ENCODE measurements around the gene MAPK11.

DNA sequence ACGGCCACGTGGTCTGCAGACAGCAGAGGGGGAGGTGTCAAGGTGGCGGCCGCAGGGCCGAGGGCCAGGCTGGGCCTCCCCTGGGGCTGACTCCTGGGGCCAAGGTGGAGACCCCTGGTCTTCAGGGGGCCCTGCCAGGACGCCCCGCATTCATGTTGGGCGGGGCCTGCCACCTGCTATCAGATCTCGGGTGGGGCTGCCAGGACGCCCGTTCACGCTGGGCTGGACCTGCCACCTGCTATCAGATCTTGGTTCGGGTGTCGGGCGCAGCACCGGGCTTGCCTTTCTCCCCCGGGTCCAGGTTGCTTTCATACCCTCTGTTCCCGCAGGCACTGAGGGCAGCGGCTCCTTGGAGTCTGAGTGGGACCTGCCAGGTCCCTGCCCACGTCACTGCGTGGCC lies 16.1 kb upstream of the MAPK11 start:
- TF ChIP-seq YY1 (IDR thresholded peaks at IDR 0.05; ENCODE audit: borderline replicate concordance in 1 of 3, control insufficient read depth in 1 of 3, extremely low read depth in 1 of 3, insufficient read depth in 3 of 3, insufficient read length in 1 of 3, insufficient replicate concordance in 2 of 3, low read depth in 1 of 3, low read length in 2 of 3): no peak
- TF ChIP-seq CTCF (IDR thresholded peaks at IDR 0.05 in 2 of 3, conservative IDR thresholded peaks at IDR 0.05 in 1 of 3; ENCODE audit: insufficient read depth in 2 of 3, low read depth in 1 of 3, low read length in 3 of 3): no peak
- TF ChIP-seq, protein P1, sequence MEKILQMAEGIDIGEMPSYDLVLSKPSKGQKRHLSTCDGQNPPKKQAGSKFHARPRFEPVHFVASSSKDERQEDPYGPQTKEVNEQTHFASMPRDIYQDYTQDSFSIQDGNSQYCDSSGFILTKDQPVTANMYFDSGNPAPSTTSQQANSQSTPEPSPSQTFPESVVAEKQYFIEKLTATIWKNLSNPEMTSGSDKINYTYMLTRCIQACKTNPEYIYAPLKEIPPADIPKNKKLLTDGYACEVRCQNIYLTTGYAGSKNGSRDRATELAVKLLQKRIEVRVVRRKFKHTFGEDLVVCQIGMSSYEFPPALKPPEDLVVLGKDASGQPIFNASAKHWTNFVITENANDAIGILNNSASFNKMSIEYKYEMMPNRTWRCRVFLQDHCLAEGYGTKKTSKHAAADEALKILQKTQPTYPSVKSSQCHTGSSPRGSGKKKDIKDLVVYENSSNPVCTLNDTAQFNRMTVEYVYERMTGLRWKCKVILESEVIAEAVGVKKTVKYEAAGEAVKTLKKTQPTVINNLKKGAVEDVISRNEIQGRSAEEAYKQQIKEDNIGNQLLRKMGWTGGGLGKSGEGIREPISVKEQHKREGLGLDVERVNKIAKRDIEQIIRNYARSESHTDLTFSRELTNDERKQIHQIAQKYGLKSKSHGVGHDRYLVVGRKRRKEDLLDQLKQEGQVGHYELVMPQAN (IDR thresholded peaks at IDR 0.05; ENCODE audit: borderline replicate concordance): no peak
- TF ChIP-seq RFX7 (CRISPR knock-in tag; IDR thresholded peaks at IDR 0.05): no peak
- no peak for TF ChIP-seq YBX1 (IDR thresholded peaks at IDR 0.05)
- TF ChIP-seq, protein P2, sequence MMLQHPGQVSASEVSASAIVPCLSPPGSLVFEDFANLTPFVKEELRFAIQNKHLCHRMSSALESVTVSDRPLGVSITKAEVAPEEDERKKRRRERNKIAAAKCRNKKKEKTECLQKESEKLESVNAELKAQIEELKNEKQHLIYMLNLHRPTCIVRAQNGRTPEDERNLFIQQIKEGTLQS (IDR thresholded peaks at IDR 0.05): no peak
- TF ChIP-seq, protein P2 (CRISPR knock-in tag; conservative IDR thresholded peaks at IDR 0.05): no peak
- TF ChIP-seq, protein P3, sequence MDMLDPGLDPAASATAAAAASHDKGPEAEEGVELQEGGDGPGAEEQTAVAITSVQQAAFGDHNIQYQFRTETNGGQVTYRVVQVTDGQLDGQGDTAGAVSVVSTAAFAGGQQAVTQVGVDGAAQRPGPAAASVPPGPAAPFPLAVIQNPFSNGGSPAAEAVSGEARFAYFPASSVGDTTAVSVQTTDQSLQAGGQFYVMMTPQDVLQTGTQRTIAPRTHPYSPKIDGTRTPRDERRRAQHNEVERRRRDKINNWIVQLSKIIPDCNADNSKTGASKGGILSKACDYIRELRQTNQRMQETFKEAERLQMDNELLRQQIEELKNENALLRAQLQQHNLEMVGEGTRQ (CRISPR knock-in tag; IDR thresholded peaks at IDR 0.05): no peak
- no peak for TF ChIP-seq GABPA (tag; conservative IDR thresholded peaks at IDR 0.05; ENCODE audit: low read depth)
- TF ChIP-seq ZNF695 (CRISPR knock-in tag; IDR thresholded peaks at IDR 0.05): no peak
- TF ChIP-seq NFE2 (IDR thresholded peaks at IDR 0.05; ENCODE audit: low read depth): no peak
- no peak for TF ChIP-seq NR3C1 (CRISPR knock-in tag; IDR thresholded peaks at IDR 0.05)
- TF ChIP-seq, protein P4, sequence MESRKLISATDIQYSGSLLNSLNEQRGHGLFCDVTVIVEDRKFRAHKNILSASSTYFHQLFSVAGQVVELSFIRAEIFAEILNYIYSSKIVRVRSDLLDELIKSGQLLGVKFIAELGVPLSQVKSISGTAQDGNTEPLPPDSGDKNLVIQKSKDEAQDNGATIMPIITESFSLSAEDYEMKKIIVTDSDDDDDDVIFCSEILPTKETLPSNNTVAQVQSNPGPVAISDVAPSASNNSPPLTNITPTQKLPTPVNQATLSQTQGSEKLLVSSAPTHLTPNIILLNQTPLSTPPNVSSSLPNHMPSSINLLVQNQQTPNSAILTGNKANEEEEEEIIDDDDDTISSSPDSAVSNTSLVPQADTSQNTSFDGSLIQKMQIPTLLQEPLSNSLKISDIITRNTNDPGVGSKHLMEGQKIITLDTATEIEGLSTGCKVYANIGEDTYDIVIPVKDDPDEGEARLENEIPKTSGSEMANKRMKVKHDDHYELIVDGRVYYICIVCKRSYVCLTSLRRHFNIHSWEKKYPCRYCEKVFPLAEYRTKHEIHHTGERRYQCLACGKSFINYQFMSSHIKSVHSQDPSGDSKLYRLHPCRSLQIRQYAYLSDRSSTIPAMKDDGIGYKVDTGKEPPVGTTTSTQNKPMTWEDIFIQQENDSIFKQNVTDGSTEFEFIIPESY (CRISPR knock-in tag; IDR thresholded peaks at IDR 0.05): no peak
- no peak for TF ChIP-seq POLR2A (conservative IDR thresholded peaks at IDR 0.05)
- no peak for TF ChIP-seq ZNF764 (CRISPR knock-in tag; IDR thresholded peaks at IDR 0.05; ENCODE audit: low read depth)

Measured in K562 (cell line).